Measurements from ENCODE around the gene USP16.
A peak's percentile ranks its signal among the peaks of the same experiment; 100 is the strongest.
"Not testable (repeated sequence)": the region's sequence is repeated elsewhere in the genome, so short reads cannot be mapped to it uniquely, and the experiment has no call there.

USP16 gene

DNA sequence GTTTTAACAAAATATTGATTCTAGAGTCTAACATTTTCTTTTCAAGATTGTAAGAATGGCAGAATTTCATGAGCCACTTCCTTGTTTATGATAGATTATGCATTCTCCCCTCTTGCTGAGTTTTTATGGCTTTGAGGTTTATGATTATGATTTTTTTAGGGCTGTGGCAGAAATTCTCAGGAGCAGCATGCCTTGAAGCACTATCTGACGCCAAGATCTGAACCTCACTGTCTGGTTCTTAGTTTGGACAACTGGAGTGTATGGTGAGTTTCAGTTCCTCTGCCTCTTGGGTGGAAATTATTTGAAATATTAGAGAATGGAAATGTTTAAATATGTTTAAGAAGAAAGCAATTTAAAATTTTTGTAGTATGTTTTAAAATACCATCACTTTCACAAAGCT, 10.2 kb downstream of the USP16 start:
- no peak for FAIRE-seq

DNA sequence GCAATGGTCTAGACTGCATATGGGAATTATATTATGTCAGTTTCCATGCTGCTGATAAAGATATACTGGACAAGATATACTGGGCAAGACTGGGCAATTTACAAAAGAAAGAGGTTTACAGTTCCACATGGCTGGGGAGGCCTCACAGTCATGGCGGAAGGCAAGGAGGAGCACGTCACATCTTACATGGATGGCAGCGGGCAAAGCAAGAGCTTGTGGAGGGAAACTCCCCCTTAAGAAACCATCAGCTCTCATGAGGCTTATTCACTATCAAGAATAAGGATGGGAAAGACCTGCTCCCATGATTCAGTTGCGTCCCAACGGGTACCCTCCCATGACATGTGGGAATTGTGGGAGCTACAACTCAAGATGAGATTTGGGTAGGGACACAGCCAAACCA, 27.8 kb downstream of the USP16 start:
- no peak for FAIRE-seq

DNA sequence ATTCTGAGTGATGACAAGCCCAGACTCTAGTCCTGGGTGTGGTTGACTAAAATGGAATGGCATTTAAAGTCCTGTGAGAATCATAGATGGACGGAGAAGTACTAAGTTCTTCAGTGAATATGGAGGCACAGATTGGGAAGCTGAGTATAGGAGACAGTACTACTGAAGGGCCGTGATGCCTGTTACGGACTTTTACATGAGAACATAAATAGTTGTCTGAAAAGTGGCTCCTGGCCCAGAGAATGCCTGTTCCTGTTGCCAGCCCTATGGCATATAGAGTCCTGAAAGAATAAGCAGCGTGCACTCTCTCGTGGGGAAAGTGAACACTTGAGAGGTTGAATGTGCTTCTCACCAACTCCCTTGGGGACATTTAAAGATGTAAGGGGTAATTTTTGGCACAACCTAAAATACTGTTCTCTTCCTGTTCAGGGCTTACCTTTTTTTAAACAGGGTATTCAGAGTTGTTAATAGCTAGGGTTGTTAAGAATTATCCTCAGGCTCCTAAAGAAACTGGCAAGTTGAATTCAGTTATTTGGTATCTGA, 28.6 kb downstream of the USP16 start:
- no peak for FAIRE-seq

DNA sequence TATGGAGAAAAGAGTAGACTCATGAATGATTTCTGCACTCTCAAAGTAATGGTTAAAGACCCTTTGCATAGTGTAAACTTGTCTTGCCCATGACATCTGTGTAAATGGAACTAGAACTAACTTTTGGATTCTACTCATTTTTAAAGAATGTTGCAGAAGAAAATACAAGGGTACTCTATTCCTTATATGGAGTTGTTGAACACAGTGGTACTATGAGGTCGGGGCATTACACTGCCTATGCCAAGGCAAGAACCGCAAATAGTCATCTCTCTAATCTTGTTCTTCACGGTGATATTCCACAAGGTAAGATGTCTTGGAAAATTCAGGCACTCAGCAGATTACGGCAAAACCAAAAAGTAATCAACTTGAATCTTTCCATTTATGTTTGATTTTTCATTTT, 29.2 kb downstream of the USP16 start:
- FAIRE-seq: no peak

DNA sequence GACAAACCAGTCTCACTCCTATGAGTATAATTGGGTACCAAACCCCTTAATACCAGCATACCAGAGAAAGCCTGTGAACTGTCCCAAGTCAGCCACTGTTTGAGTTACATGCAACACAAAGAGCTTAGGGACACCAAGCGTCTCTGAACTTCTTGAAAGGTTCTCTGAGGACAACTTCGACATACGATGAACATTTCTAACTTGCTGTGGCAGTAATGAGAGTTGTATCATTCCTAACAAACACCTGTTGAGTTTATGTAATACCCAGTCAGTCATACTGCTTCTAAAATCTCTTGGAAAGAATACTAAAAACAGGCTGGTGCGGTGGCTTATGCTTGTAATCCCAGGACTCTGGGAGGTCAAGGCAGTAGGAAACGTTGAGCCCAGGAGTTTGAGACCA, 30.6 kb downstream of the USP16 start:
- FAIRE-seq: no peak

DNA sequence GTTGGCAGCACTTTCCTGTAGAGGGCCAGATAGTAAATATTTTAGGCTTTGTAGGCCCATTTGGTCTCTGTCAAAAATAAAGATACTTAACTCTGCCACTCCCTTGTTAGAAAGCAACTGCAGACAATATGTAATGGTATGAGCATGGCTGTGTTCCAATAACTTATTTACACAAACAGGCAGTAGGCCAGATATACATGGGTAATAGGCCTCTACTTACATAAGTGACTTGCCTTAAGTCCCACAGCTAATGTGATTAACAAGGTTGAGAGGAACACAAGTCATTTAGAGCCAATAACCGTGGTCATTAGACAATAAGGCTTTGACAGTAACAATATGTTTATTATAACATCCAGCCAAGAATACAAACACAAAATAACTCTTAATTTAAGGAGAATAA, 31.5 kb downstream of the USP16 start:
- no peak for FAIRE-seq

DNA sequence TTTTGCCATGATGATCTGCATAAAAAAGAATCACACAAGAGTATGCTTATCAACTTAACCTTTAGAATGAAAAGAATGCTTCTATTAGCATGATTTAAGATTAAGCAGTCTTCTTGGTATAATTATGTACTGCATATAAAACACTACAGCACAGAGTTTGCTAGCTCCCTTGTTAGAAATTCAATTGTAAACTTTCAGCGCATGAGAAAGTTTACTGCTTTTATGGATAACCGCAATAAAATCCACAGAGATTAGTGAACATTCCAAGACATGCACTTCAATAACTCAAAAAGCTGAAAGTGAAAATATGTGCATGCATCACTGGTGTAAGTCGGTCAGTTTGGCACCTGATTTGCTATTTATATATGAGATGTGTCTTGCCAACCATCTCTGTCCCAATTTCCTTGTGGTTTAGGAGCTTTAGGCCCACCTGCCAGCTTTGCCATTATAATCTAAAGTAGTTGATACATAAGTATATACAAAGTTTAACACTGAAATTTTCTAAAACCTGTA, 32.1 kb downstream of the USP16 start:
- no peak for FAIRE-seq

DNA sequence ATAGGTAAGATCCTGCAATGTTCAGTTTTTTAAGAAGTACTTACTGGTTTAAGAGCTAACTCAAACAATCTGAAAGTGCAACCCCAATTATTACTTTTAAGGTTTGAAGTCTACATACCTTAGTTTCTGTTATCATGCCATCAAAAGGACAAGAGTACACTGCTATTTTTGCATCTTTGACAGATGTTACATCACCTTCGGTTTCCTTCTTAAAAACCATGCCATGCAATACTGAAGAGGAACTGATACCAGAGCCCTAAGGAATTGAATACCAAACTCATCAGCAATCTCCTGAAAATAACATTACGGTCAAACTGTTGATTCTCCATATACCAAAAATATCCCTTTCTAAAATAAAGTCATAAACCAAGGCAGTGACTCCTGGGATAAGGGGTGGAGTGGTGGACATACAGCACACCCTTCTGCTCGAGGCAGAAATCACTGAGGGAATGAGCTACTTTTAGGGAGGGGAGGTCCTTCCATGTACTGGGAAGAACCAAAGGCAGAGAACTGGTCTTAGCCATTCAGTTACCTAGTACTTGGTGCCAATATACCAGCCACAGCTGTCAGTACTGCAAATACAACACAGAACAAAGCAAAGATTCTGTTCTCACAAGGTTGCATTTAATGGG, 40.5 kb downstream of the USP16 start:
- no peak for FAIRE-seq

DNA sequence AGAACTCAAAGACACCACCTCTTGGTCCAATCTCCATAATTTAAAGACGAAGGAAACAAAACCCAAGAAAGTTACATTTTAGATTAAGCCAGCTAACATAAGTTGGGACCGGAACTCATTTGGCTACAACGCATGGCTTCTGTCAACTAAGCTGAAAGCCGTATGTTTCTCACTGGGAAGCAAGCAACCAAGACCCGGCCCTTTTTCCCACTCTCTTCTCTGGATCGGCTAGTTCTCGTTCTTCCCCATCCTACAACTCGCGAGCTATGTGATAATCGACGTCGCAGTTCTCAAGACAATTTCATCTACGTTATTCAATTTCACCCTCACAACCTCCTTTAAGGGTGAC, 48.4 kb downstream of the USP16 start:
- no peak for FAIRE-seq

DNA sequence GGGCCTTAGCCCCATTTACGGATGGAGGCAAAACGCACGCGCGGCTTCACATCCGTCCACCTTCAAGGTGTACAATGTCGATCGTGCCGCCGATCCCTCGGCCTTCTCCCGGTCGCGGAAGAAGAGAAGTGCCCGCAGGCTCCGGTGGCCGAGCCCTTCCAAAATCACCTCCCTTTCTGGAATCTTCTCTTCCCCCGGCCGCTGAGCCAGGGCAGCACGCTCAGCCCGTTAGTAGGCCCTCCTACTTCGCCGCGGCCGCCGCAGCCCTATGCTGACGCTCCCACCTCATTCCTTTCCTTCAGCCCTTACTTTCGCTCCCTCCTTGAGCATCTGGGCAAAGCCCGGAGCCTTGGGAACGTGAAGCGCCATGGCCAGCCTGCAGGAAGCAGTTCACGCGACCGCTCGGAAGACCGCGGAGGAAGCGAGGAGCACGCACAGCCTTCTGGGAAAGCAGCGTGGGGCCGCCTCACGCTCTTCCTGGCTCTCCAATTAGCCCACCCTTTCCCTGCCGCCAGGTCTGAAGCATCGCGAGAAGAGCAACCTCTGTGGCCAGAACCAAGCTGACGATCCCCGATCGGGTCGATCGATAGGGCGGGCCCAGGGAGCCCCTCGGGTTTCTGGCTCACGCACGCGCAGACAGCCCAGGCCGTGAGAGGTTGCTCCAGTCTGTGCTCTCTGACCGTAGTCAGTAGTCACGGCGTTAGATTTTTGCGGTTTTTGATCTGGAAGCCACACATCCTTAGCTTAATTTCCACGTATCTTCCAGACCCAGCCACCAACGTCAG, 48.9 kb downstream of the USP16 start, which contains the start of gene CCT8:
CCT8 (minus strand) TSS at position 427 of the 785 bp plus-strand sequence; CDS start at position 369, 58 bp downstream.
- peak; percentile 47 for FAIRE-seq

DNA sequence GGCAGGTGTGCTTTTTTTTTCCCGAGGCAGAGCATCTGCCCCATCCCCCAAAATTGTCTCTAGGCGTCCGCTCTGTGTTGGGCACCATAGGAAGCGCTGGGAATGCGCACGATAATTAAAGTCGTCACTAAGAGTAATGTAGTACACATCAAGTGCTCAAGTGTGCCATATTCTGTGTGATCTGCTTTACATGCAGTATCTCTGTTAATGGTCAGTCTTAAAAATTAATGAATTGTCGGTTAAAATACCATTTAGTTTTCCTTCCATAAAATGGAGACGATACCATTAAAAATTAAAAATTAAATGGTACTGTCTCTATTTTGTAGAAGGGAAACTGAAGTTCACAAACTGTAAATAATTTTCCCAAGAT, 49.5 kb downstream of the USP16 start:
- FAIRE-seq: peak; percentile 14

DNA sequence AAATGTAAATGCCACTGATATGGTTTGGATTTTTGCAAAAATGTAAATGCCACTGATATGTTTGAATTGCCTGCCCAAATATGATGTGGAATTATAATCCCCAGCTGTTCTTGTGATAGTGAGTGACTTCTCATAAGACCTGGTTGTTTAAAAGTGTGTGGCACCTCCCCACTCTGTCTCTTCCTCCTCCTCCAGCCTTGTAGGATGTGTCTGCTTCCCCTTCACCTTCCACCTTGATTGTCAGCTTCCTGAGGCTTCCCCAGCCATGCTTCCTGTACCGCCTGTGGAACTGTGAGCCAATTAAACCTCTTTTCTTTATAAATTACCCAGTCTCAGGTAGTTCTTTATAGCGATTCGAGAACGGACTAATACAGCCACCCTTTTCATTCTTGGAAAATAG, 50.3 kb downstream of the USP16 start:
- no peak for FAIRE-seq

DNA sequence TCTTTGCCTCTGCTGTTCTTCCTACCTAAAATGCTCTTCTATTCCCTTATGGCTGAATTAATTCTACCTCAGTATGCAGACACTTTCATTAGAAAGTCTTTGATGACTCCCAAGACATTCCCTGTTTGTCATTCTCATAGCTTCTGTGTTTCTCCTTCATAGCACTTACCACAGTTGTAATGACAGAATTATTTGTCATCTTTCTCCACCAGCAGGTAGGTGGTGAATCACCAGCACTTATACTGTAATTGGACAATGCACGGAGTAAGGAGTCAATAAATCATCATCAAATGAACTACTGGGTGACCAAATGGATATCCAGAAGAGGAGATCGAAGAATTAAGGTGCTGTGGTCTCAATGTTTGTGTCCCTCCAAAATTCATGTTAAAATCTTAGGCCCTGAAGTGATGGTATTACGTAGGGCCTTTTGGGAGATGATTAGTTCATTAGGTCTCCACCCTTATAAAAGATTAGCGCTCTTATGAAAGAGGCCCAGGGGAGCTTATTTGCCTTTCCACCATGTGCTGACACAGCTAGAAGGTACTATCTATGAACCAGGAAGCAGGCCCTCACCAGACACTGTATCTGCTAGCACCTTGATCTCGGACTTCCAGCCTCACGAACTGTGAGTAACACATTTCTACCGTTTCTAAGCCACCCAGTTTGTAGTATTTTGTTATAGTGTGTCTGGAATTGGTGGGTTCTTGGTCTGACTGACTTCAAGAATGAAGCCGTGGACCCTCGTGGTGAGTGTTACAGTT, 51.4 kb downstream of the USP16 start:
- no peak for FAIRE-seq

DNA sequence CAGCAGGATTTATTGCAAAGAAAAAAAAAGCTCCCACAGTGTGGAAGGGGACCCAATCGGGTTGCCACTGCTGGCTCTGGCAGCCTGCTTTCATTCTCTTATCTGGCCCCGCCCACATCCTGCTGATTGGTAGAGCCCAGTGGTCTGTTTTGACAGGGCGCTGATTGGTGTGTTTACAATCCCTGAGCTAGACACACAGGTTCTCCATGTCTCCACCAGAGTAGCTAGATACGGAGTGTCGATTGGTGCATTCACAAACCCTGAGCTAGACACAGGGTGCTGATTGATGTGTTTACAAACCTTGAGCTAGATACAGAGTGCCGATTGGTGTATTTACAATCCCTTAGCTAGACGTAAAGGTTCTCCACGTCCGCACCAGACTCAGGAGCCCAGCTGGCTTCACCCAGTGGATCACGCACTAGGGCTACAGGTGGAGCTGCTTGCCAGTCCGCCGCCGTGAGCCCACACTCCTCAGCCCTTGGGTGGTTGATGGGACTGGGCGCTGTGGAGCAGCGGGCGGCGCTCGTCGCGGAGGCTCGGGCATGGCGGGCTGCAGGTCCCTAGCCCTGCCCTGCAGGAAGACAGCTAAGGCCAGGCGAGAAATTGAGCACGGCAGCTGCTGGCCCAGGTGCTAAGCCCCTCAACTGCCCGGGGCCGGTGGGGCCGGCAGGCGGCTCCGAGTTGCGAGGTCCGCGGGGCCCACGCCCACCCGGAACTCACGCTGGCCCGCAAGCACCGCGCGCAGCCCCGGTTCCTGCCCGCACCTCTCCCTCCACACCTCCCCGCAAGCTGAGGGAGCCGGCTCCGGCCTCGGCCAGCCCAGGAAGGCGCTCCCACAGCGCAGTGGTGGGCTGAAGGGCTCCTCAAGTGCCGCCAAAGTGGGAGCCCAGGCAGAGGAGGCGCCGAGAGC, 52.5 kb downstream of the USP16 start:
- FAIRE-seq: not testable (repeated sequence)

DNA sequence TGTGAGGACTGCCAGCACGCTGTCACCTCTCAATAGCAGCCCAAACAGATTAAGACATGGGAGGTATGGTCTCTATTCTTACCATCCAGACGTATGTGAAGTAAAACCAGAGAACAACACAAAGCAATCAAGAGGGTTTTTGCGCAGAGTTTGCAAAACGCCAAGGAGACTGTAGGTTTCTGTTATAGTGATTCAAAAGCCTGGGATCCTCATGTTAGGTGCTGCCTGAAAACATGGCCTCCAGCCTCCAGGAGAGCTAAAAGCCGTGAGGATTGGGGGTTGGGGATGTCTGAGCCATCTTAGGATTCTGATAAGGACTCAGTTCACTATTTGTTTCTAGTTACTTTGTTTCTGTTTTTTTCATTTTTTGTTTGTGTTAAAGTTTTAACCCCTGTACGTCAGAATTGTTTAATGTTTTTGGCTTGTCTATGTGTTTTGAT, 53.2 kb downstream of the USP16 start:
- FAIRE-seq: no peak

DNA sequence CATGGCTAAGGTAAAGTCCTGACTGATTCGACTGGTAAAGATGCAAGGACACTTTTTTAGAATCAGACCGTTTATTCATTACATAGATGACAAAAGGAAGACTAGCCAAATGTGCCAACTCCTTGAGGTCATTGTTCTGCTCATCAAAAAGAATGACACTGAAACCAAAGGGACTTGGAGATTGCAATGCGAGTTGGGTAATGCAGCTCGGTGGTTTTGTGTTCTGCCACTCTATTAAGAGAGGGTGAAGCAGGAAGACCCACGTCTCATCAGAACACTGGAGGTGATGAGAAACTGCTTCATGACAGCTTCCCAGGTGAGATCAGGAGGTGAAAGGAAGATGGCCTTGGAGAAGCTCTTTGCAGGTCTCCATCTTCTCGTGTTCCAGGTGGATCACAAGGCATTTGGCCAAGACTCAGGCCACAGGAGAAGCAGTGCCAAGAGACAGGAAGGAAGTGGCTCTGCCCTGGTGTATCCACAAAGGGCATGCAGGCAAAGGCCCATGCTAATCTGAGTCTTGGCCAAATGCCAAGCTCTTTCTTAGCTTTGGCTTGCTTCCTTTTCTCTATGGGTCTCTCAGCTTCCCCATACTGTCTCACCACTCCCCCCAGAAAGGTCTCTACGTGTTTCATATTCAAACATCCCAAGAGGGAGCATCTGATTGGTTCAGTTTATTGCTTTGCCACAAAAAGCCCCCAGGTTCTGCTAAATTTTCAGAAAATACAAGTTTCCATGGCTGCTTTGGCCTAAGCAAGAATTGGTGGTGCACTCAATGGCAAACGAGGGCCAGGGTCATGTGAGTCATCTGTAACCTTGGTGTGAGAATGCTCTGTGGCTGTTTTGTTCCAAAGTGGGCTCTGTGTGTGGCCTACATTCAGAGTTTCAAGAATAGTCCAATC, 54.6 kb downstream of the USP16 start:
- no peak for FAIRE-seq

DNA sequence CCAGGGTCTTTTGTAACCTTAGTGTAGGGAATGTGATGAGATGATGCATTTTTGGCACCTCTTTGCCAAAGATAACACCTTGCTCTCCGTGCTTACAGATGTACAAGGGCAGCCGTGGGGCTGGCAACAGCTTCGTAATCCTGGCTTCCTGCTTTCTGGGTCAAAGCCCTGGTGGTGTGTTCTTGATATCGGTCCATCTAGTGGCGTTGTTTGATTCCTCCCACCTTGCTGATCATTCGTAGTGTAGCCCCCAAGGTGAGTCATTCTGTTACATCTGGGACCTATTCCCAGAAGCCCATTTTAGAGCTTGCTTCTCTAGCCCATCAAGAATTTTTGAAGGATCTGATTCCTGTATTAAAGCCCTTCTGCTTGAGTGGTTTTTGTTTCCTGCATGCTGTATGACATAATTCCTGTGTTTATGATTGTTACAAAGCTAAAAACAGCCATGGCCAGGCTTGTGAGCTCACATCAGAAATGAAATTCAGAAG, 56.0 kb downstream of the USP16 start:
- no peak for FAIRE-seq

DNA sequence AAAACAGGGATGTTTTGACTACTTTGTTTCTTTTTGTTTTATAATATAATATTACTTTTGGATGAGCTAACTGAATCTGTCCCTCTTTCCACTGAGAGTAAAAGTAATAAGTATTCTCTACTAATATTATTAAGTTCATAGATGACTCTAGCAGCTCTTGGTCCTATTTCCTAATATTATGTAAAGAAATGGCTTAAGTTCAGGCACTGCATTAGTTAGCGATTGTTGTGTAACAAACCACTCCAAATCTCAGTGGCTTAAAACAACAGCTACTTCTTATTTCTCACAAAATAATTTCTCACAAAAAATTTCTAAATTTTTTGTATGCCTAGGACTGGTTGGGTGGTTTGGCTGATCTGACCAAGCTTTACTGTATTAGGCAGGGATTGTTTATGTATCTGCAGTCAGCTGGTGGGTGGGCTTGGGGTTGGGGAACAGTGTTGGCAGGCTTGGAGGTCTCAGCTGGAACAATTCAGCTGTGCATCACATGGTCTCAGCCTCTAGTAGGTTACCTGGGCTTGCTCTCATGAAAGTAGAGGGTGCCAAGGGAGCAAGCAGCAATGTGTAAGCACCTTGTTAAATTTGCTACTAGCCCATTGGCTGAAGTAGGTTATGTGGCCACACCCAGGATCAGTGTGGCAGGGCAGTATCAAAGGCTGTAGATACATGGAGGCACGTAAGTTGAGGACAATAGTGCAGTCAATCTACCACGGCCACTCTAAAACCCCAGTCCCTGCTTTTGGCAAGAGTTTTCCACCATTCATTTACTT, 57.8 kb downstream of the USP16 start:
- no peak for FAIRE-seq

DNA sequence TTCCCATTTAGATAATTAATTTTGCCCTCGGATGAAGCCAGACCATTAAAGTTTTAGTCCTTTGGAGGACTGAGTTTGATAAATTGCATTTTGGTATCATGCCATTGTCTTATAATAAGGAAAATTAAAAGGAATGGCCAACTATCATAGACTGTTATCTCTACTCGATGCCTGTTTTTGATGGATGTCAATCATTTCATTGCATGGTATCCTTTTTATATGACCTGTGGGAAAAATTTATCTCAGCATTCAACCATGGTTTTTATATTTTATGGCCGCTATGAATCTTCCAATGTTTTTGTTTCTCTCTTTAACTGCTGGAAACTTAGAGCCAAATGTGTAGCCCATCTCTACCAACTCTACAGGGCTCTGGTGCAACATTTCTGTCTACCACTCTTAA, 58.8 kb downstream of the USP16 start:
- no peak for FAIRE-seq

DNA sequence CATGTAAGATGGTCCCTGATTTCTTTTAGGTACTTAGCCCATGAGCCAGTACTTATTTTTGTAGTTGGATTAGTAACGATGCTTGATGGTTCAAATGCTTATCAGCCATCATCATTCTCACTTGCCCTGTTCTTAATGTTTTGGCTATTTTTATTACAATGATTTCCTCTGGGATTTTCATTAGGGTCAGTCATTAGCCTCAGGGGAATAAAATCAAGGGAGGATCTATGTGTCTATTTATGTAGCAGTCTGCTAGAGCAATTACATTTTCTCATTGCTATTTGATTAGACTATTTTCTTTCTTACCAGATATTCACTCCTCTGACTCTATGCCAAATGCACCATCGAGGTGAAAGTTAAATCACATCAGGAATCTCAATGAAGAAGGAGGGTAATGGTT, 59.9 kb downstream of the USP16 start:
- no peak for FAIRE-seq
